GM19328 (cell line): ENCODE measurements around the gene FGF12.
A peak's percentile ranks its signal among the peaks of the same experiment; 100 is the strongest.

Experiments
- ATAC-seq: cut with Tn5 transposase; IDR thresholded peaks from one replicate; pipeline ENCODE4 v1.9.1; 2021; ENCODE audit warnings: mild to moderate bottlenecking, moderate library complexity; ENCODE audit not compliant: unreplicated experiment

Gene FGF12

GRCh38 chr3:192687488-192688152, 39.7 kb downstream of the FGF12 start:
- no peak for ATAC-seq

GRCh38 chr3:192685801-192686200, 41.5 kb downstream of the FGF12 start:
- ATAC-seq, result no peak

GRCh38 chr3:192684151-192684550, 43.2 kb downstream of the FGF12 start:
- ATAC-seq, result no peak

GRCh38 chr3:192675958-192676649, 51.2 kb downstream of the FGF12 start:
- peak; percentile 62 for ATAC-seq

GRCh38 chr3:192655628-192656027, 71.7 kb downstream of the FGF12 start:
- ATAC-seq, result no peak

- no peak for ATAC-seq
These were observed 72.3 kb downstream of the FGF12 start for GRCh38 chr3:192655040-192655439.

- ATAC-seq, result no peak
These were observed 73.5 kb downstream of the FGF12 start for GRCh38 chr3:192653862-192654261.

GRCh38 chr3:192652727-192653126, 74.6 kb downstream of the FGF12 start:
- no peak for ATAC-seq

GRCh38 chr3:192651836-192652512, 75.4 kb downstream of the FGF12 start:
- no peak for ATAC-seq

GRCh38 chr3:192645437-192645836, 81.9 kb downstream of the FGF12 start:
- ATAC-seq, result no peak

- no peak for ATAC-seq
These were observed 84.7 kb downstream of the FGF12 start for GRCh38 chr3:192642651-192643050.

GRCh38 chr3:192641919-192642318, 85.4 kb downstream of the FGF12 start:
- no peak for ATAC-seq

GRCh38 chr3:192639987-192640386, 87.4 kb downstream of the FGF12 start:
- ATAC-seq, result no peak

- no peak for ATAC-seq
These were observed 89.5 kb downstream of the FGF12 start for GRCh38 chr3:192637803-192638202.

GRCh38 chr3:192636517-192637444, 90.6 kb downstream of the FGF12 start:
- ATAC-seq, result no peak

GRCh38 chr3:192629429-192629828, 97.9 kb downstream of the FGF12 start:
- ATAC-seq, result no peak

GRCh38 chr3:192621909-192622308, 105.4 kb downstream of the FGF12 start:
- no peak for ATAC-seq

GRCh38 chr3:192620275-192620674, 107.1 kb downstream of the FGF12 start:
- ATAC-seq, result no peak

GRCh38 chr3:192611411-192611810, 115.9 kb downstream of the FGF12 start:
- ATAC-seq, result no peak

- ATAC-seq, result no peak
These were observed 118.4 kb downstream of the FGF12 start for GRCh38 chr3:192608726-192609600.
